Kidney (tissue), 14 donors: ENCODE data around the gene TBL1XR1. TPM values are rescaled to one million over a fixed set of nuclear protein-coding genes. Genes with fewer than 3 reads are reported as not detected.

Experiments
- DNase-seq, 5 donors: peaks; one replicate each; pipeline ENCODE4 v3.0.0-alpha.2; 2013 to 2020
- FAIRE-seq: peaks from 2 replicates; lab custom pipeline; 2012; peaks lifted over from hg19 to GRCh38; lab: Jason Lieb, UNC
- H3K27ac ChIP-seq, 2 donors: one replicate each; pipeline ENCODE4 v1.7.0; 2013; ENCODE audit warnings: low read depth in 2 of 2, low read length in 2 of 2, inconsistent platforms in 1 of 2
- H3K27me3 ChIP-seq: one replicate; pipeline ENCODE4 v1.7.1; 2013; ENCODE audit warnings: low read length, inconsistent platforms; ENCODE audit not compliant: control insufficient read depth, insufficient read depth
- H3K36me3 ChIP-seq, 3 donors: one replicate each; pipeline versions ENCODE4 v1.7.0 to v1.7.1; 2013; ENCODE audit warnings: low read length in 3 of 3, control low read depth in 1 of 3, inconsistent platforms in 1 of 3; ENCODE audit not compliant: insufficient read depth in 3 of 3, control insufficient read depth in 2 of 3
- H3K4me1 ChIP-seq, 3 donors: one replicate each; pipeline versions ENCODE4 v1.7.0 to v1.7.1; 2013; ENCODE audit warnings: low read length in 3 of 3, inconsistent platforms in 1 of 3, low read depth in 1 of 3; ENCODE audit not compliant: control insufficient read depth in 2 of 3, insufficient read depth in 2 of 3
- H3K4me3 ChIP-seq, 3 donors: one replicate each; pipeline versions ENCODE4 v1.7.0 to v1.8.1; 2013; ENCODE audit warnings: low read length in 3 of 3, control low read depth in 1 of 3, inconsistent platforms in 1 of 3
- H3K9ac ChIP-seq, 3 donors: one replicate each; pipeline versions ENCODE4 v1.7.0 to v1.7.1; 2013; ENCODE audit warnings: low read length in 3 of 3, control low read depth in 1 of 3, inconsistent platforms in 1 of 3
- H3K9me3 ChIP-seq, 3 donors: one replicate each; pipeline versions ENCODE4 v1.7.0 to v1.7.1; 2013; ENCODE audit warnings: low read length in 3 of 3, control low read depth in 1 of 3, inconsistent platforms in 1 of 3; ENCODE audit not compliant: control insufficient read depth in 2 of 3, insufficient read depth in 1 of 3
- CTCF ChIP-seq: IDR thresholded peaks from 3 replicates; pipeline ENCODE4 v1.5.1; 2012; ENCODE audit warnings: mild to moderate bottlenecking, moderate library complexity, borderline replicate concordance; ENCODE audit not compliant: insufficient read depth; ENCODE audit errors: extremely low read depth
- intact Hi-C: fragments of 100-400 bp; cut with DNase I; formaldehyde crosslinking; loops from one replicate; pipeline ENCODE4 v1.11.1; 2022
- polyA plus RNA-seq: library from polyadenylated mRNA; stranded (reverse); fragments of 350-450 nt; fragmentation: Illumina TruSeq; extraction: RNeasy Lipid Tissue Mini Kit (QIAGEN cat#74804); gene quantifications from one replicate; pipeline ENCODE4 v1.2.3, GENCODE V29; 2014; ENCODE audit warnings: low read depth, low replicate concordance; ENCODE audit not compliant: insufficient read depth
- total RNA-seq: library from RNA; stranded (reverse); fragmentation: NEBNext Ultra II Directional; extraction: Animal tissue kit (Norgen Biotek cat#: 25700); gene quantifications from one replicate; pipeline ENCODE4 v1.2.1, GENCODE V29; 2021
- donor health status: control.
- donor health status: control.
- donor health status: control.
- donor health status: control.
- donor health status: control.
- donor health status: DM: yes; HTN: yes; CAD: no.
- donor health status: Normal renal cell carcinoma (clear cell type).

Gene TBL1XR1
- total and polyA plus RNA-seq, 2 donors from 2014 or later, result 31.3 to 205 TPM

GRCh38 chr3:177071496-177072156, 125.7 kb downstream of the TBL1XR1 start:
- H3K9ac ChIP-seq, result no peak overlapping the region
- no peak for DNase-seq
- TF ChIP-seq CTCF, result no peak
- H3K27me3 ChIP-seq, result no peaks in the 10 kb centered on the region
- no peaks in the 10 kb centered on the region for H3K9me3 ChIP-seq
- H3K4me3 ChIP-seq, result no peak overlapping the region
- no peaks in the 10 kb centered on the region for H3K36me3 ChIP-seq
- no peak overlapping the region for H3K27ac ChIP-seq
- peaks cover 0 to 4% (median 0%) of the 10 kb centered on the region in 3 donors for H3K4me1 ChIP-seq
- FAIRE-seq, result no peak
- intact Hi-C loops, result no loop called here

DNA sequence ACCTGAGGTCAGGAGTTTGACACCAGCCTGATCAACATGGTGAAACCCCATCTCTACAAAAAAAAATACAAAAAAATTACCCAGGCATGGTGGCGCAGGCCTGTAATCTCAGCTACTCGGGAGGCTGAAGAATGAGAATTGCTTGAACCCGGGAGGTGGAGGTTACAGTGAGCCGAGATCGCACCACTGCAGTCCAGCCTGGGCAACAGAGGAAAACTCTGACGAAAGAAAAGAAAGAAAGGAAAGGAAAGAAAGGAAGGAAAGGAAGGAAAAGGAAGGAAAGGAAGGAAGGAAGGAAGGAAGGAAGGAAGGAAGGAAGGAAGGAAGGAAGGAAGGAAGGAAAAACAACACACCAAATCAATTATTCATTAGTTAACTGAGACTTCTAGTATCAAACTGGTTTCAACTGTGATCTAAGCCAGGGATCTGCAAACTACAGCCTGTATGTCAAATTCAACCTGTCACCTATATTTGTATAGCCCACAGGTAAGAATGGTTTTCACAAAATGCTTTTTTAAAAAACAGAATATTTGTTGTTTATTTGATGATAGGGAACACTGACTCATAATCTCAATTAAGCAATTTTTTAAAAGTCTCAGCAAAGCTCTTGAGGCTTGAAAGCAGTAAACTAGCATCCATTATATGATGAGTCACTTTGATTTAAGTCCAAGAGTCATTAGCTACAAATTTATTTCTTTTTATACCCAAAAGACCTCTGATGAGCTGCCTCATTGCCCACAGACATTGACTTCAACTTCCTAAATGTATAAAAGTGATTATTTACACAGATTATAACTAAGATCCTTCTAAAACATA, 127.6 kb downstream of the TBL1XR1 start:
- FAIRE-seq (peak; percentile 55), DNase-seq (no peak)
- intact Hi-C loops, result loop anchor here (10.0 kb wide), 1 partner anchor 285 kb away; no protein-coding TSS in a partner anchor
- H3K4me1 ChIP-seq, result peaks cover 0 to 4% (median 0%) of the 10 kb centered on the region in 3 donors
- H3K36me3 ChIP-seq, result no peaks in the 10 kb centered on the region
- H3K4me3 ChIP-seq, result no peak overlapping the region
- H3K27me3 ChIP-seq, result no peaks in the 10 kb centered on the region
- no peak overlapping the region for H3K9ac ChIP-seq
- H3K9me3 ChIP-seq, result no peaks in the 10 kb centered on the region
- H3K27ac ChIP-seq, result no peak overlapping the region
- no peak for TF ChIP-seq CTCF

GRCh38 chr3:177068967-177069366, 128.3 kb downstream of the TBL1XR1 start:
- Histone ChIP-seq H3K4me3 (no peak overlapping the region), H3K4me1 (peaks cover 0 to 4% (median 0%) of the 10 kb centered on the region in 3 donors), H3K9ac (no peak overlapping the region), H3K27me3 (no peaks in the 10 kb centered on the region), H3K36me3 (no peaks in the 10 kb centered on the region), H3K9me3 (no peaks in the 10 kb centered on the region), H3K27ac (no peak overlapping the region)
- TF ChIP-seq CTCF, result no peak
- no peak for DNase-seq
- intact Hi-C loops, result loop anchor here (10.0 kb wide), 1 partner anchor 286 kb away; no protein-coding TSS in a partner anchor
- FAIRE-seq, result no peak
